Stimulated activated CD8-positive, alpha-beta memory T cell treated with anti-CD3 and anti-CD28 coated beads, Interleukin-7, amount 100 ng/mL, for 24 hours (primary cell): ENCODE results near the gene PLCB1.
"Not testable (repeated sequence)": the region's sequence is repeated elsewhere in the genome, so short reads cannot be mapped to it uniquely, and the experiment has no call there.

Source experiments
- DNase-seq: peaks from one replicate; pipeline ENCODE4 v3.0.0-alpha.2; 2020; ENCODE audit warnings: low read depth

PLCB1 gene

GRCh38 chr20:8406391-8406790 lies 274.3 kb downstream of the PLCB1 start:
- DNase-seq: no peak

DNA sequence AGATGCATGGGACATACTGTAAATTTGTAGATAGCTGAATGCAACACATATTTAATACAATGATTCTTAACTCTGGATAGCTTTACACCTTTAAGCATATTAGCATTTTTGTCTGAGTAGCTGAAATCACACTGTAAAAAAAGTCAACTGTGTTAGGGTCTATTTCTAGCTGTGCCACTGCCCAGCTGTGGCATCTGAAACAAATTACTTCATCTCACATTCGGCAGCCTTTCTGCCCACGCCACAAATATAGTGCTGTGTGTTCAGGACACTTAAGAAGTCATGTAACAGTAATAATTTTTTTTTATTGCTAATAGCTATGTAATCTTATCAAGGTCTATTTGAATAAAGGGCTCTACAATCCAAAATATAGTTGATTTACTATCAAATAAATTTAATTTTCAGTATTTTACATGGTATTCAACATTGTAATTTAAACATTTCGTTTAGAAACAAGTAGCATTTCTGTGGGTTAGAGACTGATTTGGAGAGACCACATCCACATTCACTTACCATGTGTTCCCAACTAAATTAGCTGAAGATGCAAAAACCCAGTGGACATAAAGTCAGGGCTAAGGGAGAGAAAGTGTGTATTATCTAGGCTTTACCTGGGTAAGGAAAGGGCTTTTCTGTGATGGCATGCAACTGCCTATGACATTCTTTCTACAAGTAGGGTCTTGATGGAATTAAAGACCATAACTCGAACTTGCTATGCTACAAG lies 276.7 kb downstream of the PLCB1 start:
- no peak for DNase-seq

DNA sequence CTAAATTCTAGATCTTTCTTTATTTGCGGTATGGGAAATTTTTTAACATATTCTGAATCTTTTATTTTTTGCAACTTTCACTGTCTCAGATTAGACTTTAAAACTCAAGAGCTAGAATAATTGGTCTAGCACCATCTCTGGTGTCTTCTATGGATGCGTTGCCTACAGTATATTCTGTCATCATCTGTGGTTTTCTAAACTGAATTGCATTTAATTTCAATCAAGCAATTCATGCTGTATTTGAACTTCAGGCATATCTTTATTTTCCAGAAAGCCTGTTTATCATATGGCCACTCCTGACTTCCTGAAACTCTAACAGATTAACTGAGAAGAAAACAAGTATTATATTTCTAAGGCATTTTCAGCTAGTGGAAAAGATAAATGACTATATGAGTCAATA lies 281.6 kb downstream of the PLCB1 start:
- DNase-seq: no peak

GRCh38 chr20:8414586-8415274 lies 282.7 kb downstream of the PLCB1 start:
- DNase-seq: no peak

DNA sequence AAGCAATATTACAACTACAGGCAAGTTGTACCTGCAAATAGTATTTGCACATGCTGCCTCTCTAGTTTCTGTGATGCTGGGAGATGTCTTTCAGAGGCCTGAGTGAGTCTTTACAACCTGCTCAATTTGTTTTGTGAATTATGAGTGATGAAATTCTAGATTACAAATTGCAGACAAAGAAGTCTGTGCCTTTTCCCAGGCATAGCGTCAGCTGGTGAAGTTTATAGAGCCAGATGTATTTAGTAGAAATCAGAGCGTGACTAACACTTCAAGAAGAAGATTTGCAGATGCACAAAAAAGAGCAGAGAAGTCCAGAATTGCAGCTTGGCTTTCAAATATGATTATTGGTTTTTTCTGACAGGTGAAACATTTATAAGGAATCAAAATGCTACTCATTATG lies 289.9 kb downstream of the PLCB1 start:
- no peak for DNase-seq

GRCh38 chr20:8423482-8423881 lies 291.4 kb downstream of the PLCB1 start:
- DNase-seq: no peak

DNA sequence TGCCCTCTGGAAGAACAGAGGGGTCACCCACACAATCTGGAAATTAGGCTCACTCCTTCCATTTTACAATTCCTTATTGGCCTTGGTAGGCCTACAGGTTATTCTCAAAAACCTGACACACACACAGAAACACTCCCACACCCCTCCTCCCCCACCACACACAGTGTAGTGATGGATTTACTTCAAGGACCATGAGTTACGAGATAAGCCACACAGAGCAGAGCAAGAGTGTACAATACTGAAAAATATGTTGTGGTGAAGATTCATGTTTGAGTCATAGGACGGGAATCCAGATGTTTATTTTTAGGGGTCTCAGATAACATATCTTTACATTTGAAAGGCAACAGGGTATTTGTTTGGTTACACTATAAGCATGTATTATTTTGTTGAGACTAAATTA lies 291.9 kb downstream of the PLCB1 start:
- DNase-seq: no peak

DNA sequence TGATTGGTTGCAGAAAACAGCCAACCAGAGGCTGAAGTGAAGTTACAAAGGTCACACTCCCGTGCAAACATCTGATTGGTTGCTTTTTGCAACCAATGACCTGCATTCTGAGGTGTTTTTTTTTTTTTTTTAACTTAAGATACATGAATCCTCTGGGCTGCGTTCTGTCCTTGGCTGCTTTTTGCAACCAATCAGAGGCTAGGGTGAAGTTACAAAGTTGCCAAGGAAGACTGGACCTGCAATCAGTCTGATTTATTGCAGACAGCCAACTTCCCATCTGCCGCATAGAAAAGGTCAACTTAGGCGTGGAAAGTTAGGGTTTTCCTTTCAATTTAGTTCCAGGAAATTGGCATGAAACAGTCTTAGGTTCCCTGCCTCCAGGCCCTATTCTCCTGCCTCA lies 292.9 kb downstream of the PLCB1 start:
- no peak for DNase-seq

DNA sequence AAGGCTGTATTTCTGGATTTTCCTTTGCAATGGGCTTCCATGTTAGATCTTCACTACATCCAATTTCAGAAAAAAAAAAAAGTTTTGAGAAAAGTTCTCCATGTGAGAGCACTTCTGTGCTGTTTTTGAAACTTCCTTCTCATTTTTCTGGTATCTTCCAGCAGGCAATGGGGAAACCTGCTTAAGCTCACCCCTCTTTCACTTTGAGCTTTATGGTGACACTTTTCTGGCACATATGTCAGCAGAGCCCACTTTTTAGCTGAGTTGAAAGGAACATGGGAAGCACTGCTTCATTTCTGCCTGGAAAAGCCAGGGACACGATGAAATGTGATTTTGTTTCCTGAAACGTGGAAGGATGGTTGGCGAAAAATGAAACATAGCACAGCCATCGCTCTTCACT lies 293.7 kb downstream of the PLCB1 start:
- no peak for DNase-seq

DNA sequence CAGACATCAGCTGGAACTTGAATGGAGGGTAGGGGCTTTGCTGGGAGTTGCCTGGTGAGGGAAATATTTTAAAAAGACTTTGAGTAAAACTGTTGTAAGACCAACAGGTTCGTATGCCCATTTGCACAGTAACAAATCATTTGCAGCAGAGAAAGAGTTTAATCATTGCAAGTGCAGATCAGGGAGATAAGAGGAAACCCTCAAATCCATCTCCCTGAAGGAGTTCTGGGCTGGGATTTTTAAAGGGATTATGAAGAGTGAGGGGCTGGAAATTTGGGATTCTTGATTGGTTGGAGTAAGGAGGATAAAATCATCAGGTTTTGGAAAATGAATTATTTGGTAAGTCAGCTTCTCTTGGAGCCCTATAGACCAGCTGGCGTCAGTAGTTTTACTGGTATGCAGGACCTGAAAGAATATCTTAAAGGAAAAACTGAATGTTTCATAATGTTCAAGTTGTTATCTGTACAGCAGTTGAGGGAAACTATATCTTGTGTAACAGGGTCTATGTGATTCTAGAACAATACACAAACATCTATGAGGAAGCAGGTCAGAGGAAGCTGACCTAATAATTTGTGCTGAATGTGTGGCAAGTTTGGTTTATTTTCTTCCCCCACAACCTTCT lies 295.5 kb downstream of the PLCB1 start:
- DNase-seq: no peak

DNA sequence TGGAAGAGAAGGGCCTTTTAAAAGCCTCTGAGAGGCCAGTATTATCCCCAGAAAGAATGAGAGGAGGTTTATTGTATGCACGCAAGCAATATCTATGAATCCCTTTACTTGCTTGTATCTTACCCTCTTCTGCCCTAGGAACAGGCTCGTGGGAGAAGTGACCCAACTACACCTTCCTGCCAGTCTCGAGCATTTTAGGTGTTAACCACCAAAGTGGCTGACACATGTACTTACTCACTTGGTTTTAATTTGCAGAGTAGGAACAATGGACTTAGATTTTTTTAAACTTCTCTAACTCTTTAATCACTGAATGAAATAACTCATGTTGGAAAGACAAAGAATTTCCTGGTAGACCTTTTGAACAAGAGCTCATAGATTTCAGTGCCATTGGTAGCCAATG lies 296.9 kb downstream of the PLCB1 start:
- no peak for DNase-seq

DNA sequence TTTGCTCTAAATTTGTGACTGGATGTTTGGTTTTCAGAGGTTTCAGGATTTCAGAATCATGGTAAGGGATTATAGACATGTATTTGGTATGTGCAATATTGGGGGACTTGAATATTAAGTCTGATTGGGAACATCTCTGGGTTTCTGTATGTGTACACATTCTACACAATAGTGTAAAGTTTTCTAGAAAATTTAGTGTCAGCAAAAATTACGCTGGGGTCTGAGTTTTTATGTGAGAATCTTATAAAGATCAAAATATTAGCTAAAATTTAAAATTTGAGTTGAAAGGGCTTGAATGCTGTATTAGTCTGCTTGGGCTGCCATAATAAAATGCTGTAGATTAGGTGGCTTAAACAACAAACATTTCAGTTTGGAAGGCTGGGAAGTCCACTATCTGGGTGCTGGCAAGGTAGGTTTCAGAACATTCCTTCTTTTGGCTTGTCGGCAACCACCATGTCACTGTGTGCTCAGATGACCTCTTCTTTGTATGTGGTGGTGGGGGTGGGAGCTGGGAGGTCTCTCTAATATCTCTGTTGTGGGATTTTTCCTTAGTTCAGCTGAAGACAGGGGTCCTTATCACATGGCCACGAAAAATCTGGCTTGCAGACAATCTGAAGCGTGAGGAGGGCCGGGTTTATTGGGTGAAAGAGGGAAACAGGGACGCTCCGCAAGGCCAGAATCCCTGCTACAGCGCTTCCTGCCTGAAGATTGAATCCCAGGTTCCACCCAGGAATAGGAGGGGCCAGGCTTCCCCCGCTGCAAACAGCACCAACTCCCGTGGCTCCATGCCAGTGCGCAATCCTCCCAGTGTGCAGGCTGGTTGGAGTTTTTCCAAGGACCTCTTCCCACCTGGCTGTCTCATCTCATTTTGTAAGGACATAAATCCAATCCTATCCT lies 299.7 kb downstream of the PLCB1 start:
- no peak for DNase-seq

DNA sequence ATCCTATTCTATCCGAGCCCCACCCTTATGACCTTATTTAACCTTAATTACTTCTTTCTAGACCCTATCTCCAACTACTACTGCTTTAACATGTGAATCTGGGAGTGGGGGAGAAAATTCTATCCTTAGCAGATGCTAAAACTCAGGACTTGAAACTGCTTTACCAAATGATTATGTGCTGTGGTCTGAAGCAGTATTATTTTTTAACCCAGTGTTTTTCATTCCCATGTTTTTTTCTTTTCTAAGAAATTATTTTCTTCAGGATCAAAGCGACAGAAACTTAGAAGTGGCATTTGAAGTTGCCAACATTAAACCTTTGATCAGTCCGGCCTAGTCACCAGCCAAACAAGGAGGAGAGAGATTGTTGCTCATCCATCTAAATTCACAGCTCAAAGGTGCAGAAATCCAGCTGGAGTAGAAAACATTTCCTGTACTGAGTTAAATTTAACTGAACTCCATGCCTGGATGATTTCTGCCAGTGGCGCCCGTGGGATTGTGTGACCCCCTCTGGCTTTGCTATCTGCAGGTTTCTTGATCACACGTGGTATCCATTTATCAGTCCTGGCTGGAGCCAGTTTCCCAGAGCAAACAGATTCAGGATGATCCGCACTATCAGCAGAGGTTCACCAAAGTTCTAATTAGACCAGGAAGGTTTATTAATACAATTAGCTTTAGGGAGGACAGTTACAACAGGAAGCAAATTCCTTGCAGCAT lies 300.5 kb downstream of the PLCB1 start:
- no peak for DNase-seq

GRCh38 chr20:8433291-8433690 lies 301.2 kb downstream of the PLCB1 start:
- no peak for DNase-seq

DNA sequence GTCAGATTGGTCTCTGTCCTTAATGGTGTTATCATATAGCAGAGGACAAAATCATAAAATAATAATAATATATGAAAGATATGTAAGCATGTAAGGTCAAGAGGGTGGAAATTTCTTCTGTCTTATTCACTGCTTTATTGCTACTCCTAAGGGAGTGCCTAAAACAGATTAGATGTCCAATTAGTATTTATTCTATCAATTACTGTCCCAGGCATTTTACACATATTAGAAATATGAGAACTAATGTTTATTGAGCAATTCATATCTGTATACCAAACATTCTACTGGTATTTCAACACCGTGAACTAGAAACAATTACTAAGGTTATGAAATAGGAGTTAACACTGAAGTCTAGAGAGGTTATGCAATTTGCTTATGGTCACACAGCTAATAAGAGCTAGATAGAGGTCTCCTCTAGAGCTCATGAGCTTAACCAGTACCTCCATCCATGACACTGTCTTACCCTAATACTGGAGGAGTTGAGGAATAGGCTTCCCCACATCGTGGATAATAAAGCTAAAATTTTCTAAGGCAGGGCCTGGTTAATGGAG lies 302.3 kb downstream of the PLCB1 start:
- no peak for DNase-seq

- no peak for DNase-seq
Measured at GRCh38 chr20:8435285-8436035, 303.4 kb downstream of the PLCB1 start.

DNA sequence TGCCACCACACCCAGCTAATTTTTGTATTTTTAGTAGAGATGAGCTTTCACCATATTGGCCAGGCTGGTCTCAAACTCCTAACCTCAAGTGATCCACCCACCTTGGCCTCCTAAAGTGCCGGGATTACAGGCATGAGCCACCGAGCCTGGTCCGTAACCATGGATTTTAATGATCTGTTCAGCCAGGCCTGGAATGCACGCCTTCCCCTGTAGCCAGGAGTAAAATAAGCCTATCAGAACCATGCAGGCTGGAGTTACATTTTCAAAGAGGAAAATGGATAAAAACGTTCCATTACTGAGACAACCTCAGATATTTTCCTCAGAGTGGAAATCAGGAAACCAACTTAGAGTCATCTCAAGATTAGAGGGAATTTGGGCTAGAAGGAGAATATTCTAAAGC lies 304.9 kb downstream of the PLCB1 start:
- not testable (repeated sequence) for DNase-seq

GRCh38 chr20:8438748-8439147 lies 306.7 kb downstream of the PLCB1 start:
- no peak for DNase-seq

DNA sequence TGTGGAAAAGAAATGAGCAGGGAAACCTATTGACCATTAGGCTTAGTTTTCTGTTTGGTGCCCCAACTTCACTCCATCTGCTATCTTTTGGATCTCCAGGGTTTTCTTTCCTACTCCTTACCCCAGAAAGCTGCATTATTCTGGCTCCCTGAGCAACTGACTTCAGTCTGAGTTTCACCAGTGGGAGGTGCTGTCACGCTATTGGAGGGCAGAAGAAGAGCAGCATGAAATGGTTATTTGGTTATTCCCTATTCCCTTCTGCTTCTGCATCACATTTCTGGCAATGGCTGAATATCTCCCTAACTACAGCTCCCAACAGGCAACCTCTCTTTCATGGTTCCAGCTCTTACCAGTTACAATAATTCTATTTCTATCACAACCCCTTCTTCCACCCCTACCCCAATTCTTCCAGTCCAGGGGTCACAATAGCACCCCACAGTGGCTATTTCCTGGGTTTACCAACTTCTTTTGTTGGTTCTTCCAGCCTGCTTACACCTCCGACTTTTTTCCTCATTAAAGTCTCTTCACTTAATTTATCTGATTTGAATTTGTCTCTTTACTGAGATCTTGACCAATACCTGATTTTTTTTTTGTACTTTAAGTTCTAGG lies 311.5 kb downstream of the PLCB1 start:
- no peak for DNase-seq
